Measurements from ENCODE around the gene DUSP22.

Gene DUSP22

DNA sequence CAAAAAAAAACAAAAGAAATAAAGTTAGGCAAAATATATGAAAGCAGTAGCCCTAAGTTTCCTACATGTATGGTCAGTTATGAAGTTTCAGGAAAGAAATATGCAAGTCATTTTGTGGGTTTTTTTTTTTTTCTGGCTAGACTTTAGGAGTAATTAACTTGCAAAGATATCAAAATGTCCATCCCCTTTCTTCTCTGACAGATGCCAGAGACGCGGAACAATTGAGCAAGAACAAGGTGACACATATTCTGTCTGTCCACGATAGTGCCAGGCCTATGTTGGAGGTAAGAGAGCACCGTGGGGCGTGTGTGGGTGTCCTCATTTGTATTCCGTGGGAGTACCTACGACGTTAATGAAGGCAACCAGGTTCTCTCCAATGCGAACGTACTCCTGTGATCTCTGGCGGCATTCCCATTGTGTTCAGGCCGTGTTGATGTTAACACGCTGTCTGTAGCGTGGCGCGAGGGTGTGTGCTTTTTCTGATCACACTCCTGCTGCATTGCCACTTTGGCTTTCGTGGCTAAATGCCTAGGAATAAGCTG lies 19.5 kb downstream of the DUSP22 start:
- DNase-seq, result no peak

DNA sequence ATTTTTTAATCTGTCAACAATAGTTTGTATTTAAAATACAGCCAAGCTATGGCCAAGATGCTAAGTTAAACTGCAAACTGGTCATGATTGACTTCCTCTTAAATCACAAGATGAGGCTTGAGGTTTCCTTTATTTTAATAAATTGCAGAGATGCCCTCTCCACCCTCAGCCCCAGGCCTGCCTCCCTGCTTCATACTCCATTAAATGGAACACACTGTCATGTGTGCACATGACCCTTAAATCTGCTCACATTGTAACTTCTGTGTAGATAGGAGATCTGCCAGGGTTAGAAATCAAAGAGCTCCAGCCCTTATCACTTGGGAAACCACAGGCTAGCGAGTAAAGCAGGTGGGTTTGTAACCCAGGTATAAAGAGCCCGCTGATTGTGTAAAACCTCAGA lies 20.8 kb downstream of the DUSP22 start:
- no peak for DNase-seq

DNA sequence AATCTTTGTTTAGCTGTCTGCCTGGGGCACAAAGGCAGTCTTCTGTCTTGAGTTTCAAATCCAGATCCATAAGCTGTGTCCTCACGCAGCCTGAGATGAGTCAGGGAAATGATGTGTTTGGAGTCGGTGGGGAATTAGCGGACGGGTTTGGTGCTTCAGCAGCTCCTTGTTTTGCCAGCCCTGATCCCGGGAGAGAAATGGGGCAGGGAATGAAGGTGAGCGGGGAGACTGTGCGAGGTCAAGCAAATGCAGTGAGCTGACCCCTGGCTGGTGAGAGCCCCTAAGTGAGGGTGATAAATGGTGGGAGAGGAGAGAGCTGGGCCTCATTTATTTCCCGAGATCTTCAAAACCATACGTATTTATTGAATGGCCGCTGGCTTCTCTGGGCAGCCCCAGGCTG lies 21.6 kb downstream of the DUSP22 start:
- DNase-seq, result no peak

DNA sequence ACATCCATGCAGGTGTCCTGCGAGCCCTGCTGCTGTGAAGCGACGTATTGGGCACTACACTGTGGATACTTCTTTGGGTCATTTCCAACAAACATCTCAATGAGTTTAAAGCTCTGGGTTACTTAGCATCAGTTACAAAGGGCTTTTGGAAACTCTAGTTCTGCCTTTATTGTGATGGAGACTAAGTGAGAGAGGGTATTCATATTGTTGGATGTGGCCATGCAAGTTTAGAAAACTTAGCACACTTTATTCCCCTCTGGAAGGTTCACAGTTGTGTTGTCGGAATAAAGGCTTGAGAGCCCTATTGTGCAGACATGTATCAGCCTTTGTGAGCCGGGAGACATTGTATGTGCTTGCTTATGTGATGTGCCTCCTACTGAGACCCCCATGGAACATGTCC lies 22.1 kb downstream of the DUSP22 start:
- DNase-seq, result no peak

DNA sequence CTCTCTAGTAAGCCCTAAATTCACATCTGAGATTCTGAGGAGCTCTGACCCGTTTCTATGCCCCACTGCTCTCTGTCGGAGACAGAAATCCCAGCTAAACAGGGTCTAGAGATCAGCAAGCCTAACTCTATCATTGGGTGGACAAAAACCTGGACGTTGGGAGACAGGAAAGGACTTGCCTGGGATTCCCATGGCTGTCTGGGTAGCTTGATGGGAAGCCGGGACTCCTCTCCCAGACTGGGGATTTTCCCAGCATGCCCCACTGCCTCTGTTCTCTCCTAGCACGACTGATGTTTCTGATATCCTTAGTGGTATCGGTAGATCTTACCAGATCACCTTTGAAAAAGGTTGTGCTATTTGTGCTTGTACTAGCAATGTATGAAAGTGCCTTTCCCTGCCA lies 22.9 kb downstream of the DUSP22 start:
- no peak for DNase-seq

DNA sequence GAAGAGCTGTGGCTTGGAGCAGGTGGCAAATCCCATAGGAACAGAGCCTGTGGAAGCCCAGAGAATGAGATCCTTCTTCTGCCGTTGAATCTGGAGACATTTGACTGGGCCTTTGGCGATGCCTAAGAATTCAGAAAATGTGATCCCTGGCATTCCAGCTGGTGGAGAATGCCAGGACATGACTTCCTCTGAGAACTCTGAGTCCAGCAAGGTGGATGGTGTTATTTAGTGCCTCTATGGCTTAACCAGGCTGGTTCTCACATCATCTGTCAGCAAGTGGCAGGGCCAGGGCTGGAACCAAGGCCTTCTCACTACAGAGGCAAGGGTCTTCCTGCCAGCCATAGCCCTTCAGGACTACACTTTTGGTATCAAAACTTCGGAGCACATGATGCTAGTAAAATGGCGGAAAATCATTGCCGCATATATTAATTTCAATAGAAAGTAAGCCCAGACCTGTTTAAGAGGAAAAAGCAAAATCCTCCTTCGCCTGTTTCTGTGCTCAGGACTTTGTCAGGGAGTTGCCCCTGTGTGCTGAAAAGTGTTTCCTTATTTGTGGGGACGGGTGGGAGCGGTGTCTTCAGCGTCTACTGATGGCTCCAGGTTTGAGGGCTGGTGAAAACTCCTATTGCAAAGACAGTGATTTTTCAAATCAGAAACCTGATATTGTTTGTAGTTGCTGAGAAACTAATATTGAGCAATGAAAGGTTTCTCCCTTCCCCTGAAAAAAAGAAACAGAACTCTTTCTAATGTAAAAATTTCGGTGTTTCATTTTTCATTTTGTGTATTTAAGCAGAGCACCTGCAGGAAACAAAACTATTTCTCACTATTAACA lies 23.9 kb downstream of the DUSP22 start:
- no peak for DNase-seq

DNA sequence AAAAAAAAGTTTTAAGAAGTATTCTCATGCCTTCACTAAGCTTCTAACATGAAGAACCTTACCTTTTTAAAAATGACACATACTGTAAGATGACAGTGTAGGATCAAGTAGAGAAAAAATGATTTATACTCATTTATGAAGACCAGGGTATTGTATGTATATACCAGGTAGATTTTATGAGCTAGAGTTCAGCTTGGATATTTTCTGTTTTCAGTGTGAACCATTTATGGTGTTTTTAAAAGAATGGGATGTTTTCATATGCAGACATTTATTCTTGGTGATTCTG lies 24.4 kb downstream of the DUSP22 start:
- no peak for DNase-seq

DNA sequence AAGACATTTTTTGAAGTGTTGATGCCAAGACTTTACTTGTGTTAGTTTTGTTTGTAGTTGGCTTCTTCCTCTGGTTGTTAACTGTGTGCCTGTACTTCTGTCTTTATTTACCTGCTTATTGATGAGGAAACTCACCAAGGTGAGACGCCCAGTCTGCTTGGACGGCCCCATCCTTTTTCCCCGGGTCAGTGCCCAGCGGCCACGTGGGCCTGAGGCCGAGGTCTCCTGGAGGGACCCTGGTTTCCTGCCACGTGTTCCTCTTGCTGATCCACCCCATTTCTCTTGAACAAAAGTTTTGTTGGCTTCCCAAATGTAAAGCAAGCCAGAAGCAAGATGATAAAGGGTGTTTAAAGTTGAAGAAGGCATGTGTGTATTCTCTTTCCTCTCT lies 24.8 kb downstream of the DUSP22 start:
- no peak for DNase-seq

DNA sequence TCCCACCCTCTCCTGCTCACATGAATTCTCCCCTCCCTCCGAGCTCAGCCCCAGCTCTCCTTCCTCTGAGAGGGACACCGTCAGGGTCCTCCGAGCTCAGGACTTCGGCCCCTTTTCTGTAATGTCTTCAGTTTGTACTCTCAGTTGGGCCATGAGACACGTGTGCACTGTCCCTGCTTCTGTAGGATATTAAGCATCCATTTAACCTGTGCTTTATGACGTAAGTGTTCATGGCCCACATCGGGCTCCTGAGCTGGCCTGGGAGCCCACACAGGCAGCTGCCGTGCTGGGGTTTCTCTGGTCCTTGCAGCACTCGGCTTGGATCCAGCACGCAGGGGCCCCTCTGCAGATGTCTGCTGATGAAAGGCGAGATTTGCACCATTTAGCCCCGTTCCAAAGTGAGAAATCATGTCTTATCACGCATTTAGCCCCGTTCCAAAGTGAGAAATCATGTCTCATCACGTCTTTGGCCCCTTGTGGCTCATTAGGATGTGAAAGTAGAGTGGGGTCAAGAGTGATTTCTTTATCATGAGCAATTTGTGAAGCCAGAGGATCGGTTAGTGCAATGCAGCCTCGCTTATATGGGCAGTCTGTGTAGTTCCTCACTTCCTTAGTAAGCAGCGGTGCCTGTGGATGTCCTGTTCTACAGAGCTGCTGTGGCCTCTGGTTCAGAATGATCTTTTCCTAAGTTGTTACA lies 25.3 kb downstream of the DUSP22 start:
- DNase-seq, result no peak

DNA sequence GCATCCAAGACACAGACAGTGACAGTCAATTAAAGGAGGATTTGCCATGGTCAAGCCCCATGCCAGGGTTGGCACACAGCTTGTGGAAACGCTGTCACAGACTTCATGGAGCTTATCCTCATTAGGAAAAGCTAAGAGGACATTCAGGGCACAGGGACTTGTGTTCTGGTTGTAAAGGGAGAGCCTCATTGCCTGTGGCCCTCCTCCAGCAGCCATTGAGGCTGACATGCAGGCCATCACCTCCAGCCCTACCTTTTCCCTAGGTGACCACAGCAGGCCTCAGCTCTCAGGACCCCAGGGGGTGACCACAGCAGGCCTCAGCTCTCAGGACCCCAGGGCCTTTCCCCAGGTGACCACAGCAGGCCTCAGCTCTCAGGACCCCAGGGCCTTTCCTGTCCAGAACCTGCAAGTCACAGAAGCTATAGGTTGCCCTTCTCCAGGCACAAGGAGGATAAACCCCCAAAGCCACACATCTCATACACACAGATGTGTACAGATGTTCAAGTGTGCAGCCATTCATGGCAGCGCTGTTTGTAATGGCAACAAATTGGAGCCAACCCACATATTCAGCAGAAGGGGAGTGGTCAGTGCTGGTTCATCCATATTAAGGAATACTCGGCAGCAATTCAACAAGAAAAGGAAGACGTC lies 26.1 kb downstream of the DUSP22 start:
- no peak for DNase-seq

DNA sequence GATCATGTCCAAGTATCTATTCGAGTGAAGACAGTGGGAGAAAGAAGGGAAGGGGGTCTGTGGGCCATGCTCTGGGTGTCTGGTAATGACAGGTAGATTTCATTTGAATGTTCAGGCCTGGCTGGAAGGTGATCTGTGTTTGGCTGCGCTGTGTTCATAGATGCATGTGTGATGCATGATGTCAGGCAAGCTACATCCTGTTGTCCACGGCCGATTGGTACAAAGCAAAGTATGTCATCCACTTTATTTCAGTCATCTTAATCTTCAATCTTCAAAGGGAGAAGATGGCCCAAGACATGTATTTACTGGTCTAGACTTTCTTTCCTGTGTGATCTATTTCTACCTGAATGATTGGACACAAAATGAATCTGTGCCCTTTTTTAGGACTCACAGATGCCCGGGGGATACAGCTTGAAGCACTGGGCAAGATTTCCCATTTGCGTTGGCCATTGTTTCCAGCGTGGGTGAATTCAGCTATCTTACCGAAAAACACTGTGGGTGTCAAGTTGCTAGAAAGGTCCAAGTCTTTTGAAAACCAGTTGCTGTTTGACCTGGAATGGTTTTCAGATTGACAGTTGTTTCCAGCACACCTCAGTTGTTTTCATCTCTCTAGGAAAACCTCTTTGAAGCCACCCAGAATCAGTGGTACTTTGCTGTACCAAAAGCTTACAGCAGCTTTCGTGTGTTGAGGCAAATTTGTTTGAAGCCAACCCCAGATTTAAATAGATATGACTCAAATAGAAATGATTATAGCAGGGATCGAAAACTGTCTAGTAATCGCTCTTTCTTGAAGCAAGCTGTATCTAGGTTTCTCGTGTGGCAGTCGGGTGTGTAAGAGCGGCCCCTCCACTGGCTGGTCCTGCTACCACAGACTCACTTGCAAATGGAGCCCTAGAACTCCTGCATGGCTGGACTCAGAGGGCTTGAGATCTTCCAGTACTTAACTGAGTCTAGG lies 27.2 kb downstream of the DUSP22 start:
- DNase-seq, result peak; percentile 72

DNA sequence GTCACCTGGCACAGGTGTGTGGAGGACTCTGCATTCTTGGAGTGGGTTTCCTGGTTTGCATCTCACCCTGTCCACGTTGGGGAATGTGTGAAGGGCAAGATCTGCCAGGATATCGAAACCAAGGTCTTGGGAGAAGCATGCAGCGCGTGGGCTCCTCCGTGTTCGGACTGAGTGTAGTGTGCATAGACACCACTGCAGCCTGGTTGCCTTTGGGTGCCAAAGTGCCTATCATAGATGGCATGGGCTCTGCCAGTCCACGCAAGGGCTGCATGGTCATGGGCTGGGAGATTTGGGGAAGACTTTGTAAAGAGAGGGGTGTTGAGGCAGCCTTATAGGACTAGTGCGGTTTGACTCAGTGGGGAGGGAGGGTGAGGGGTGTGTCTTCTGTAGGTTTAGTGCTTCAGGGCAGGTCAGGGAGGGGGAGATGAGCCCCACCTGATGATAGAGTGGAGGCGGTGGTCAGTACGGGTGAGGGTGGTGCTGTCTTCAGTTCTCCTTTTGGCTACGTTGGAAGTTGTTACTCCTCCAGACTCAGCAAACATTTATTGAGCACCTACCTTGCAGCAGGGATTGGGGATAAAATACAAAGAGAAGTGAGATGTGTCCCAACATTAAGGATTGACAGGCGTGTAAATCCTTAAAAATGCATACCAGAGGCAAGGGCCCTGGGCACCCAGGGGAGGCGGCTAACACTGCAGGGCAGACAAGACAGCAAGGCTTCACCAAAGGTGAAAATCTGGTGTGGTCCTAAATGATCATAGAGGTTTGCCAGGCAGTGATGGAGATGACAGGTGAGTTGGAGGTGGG lies 28.3 kb downstream of the DUSP22 start:
- no peak for DNase-seq

DNA sequence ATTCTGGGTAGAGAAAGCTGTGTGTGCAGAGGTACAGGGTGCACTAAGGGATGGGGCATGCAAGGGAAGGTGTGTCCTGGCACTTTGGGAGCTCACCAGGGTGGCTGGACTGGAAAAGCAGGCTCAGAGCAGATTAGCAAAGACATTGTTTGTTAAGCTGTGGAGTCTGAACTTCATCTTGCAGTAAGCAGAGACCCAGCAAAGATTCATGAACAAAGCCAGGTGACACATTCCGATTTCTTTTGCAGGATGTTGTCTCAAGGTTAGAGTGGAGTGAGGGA lies 28.8 kb downstream of the DUSP22 start:
- DNase-seq, result no peak

DNA sequence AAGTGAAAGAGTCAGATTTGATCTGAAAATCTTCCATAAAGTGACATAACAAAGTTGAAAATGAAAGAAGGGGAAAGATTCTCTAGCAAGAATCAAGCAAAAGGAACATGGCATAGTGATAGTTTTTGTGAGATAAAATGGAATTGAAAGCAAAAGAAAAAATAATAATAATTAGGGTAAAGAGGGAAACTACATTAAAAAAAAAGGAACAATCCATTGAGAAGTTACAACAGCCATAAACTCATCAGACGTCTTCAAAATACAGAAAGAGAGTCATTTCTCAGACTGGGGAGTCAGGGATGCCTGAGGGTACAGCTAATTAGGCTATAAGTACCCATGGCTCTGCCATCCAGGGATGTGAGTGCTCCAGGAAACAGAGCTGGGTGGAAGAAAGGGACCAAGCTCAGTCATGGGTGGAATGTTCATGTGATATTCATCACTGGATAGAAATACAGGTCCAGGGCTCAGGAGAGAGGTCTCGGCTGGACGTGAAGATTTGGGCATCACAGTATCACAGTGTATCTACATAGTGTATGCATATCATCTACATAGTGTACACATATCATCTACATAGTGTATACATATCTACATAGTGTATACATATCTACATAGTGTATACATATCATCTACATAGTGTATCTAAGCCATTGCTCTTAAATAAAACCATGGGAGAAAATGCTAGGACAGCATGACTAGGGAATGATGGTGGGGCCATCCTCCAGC lies 29.4 kb downstream of the DUSP22 start:
- DNase-seq, result no peak

DNA sequence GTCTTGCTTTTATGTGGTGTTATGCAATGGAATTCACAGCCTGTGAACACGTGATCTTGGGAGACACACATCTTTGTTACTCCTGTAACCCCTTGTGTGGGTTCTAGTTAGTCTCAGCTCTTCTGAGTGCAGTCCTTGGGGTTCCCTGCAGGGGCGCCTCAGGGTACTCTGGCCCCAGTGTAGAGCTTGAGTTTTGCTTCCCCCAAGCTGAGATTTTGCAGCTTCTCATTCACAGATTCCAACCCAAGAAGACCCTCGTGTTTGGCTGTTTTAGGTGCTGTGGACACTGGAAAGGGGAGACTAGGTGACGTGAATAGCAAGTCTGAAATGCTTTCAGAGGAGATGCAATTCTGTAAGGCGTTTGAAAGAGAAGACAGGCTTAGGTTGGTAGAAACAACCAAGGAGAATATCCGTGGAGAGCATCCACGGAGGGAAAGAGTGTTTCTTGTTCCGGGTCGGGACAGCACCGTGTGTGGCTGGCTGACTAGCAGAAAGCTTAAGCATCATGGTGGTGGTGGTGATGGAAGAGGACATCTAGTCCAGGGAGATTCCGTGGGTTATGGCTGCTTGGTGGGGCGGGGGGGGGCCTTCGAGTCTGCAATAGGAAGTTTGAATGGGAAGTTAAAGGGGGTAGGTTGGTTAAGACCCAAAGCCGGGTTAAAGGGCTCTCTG lies 30.1 kb downstream of the DUSP22 start:
- no peak for DNase-seq

DNA sequence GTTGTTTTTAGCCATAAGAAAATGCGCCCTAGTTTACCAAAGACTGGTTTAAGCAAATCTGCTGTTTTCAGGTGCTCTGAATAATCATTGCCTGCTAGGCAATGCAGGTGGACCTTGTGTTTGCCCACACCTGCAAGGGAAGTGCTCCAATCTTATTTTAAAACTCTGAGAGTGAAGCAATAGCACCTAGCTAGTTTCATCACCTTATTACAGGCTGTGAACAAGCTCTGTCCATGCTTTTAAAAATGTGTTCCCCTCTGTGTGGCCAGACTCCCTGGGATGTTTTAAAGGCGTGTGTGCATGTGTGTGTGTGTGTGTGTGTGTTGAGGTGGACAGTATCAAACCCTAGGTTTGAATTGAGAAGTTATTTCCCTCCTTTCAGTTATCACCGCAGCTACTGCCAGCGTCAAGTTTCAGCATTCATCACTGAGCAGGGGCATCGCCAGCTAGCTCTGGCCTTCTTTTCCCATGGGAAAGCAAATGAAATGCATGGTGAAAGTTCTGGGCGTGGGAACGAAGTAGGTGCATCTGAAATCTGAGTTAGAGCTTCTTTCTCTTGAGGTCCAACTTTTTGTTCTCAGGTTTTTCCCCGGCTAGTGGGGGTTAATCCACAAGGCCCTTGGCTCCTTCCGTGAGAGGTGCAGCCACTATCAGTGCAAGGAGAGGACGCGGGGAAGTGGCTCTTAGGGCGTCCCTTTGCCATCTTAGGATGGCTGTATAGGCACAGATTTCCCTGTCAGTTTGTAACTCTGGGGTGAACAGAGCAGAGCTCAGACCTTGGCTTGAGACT lies 30.8 kb downstream of the DUSP22 start:
- DNase-seq, result no peak

DNA sequence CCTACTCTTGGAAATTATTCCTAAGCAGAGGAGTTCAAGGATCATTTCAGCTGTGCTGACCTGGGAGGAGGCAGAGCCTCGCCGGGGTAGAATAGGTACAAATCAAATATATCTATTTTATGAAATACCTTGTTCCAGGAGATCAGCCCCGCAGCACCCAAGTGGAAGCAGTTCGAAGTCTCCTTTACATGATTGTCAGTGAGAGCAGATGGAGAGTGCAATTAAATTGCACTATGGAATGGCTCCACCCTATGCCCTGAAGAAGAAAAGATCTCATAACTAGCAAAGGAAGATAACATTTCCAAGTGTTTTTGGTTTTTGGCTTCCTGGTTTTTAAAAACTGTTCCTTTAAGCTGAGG lies 31.4 kb downstream of the DUSP22 start:
- no peak for DNase-seq

DNA sequence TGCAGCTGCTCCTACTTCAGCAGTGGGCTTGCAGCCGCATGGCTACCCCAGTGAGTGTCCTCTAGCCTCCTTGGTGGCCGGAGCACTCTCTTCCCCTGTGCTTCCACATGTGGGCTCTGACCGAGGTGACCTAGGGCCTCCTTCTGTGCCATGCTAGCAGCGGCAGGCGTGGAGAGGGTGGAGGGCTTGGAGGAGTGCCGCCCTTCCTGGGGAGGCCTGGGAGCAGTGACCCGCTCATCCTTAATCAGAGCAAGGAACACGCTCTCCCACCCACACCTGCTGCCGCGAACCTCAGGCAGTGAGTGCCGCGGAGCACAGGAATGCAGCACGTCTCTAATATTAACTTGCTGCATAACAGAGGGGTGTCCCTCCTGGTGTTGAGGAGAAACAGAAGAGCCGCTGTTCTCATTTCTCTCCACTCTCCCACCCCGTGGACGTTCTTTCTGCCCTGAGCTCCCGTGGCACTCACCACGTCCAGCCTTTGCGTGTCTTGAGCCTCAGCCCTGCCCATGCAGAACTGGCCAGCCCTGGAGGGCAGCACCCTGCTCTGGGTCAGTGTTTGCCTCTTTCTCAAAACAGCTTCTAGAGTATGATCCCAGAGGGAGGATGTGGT lies 31.9 kb downstream of the DUSP22 start:
- DNase-seq, result no peak

DNA sequence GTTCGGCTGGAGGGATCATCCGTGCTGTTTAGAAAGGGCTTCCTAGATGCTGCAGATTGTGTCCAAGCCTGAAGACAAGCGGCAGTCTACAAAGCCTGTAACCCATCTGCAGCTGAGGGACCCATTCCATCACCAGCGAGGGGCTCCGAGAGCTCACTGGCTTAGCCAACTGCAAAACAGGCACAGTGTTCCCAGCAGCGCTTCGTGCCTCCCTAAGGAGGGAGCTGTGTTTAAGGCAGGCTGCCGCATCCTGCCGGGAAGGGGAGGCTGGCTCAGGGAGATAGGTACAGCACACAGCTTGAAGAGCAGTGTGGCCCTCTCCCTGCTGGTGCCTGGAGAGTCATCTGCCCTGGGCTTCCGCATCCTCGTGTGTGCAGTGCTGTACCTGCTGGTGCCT lies 32.4 kb downstream of the DUSP22 start:
- DNase-seq, result no peak

Data from activated CD4-positive, alpha-beta T cell treated with anti-CD3 and anti-CD28 coated beads, Interleukin-2, Interleukin-6, amounts not matched to agents 100 ng/mL and 50 ng/mL, durations not matched to agents 16 hours and 8 hours (primary cell).